ENCODE measurements around the gene FDX2. TPM values are rescaled to one million over a fixed set of nuclear protein-coding genes. Genes with fewer than 3 reads are reported as not detected.

The FDX2 gene
- total and polyA plus RNA-seq, 2 of the 8 experiments (the other 6 are each of a cell fraction or from before 2014, with no cell fraction given), result 27.0 to 64.4 TPM

GRCh38 chr19:10352764-10353671 is 37.2 kb upstream of the FDX2 start:
- peak; percentile 74 for FAIRE-seq
- 5% methylated on average over 48 of the region's 63 CpGs; no CpG with 5 or more reads in 1 of the 2 experiments for WGBS, 2 experiments (ENCODE audit: extremely low coverage in 1 of 2, insufficient coverage in 1 of 2, insufficient read length in 1 of 2, insufficient replicate concordance in 2 of 2, low coverage in 1 of 2, low lambda C conversion rate in 2 of 2, missing lambda C conversion rate in 1 of 2)
- H4K20me1 ChIP-seq (replicated peaks in 1 of 2; ENCODE audit: control insufficient read depth in 1 of 2, insufficient read depth in 2 of 2, low read length in 2 of 2), result no peaks in the 10 kb centered on the region
- TF ChIP-seq TAF7 (optimal IDR thresholded peaks at IDR 0.05; ENCODE audit: borderline replicate concordance, low read depth, low read length) (no peak), TBP (IDR thresholded peaks at IDR 0.05; ENCODE audit: low read depth, low read length) (0 out of 2 replicates have a peak, but pooled peaks have one; percentile 12), ZNF274 (IDR thresholded peaks at IDR 0.05; ENCODE audit: borderline replicate concordance, extremely low read depth, low read length) (no peak), RAD21 (IDR thresholded peaks at IDR 0.05 in 1 of 2, conservative IDR thresholded peaks at IDR 0.05 in 1 of 2; ENCODE audit: low read depth in 2 of 2, low read length in 2 of 2) (no peak), KDM4A (IDR thresholded peaks at IDR 0.05; ENCODE audit: low read depth, low read length, severe bottlenecking) (no peak), HDAC6 (IDR thresholded peaks at IDR 0.05; ENCODE audit: low read depth, low read length) (no peak), CBX5 (IDR thresholded peaks at IDR 0.05; ENCODE audit: low read depth, low read length) (no peak), TEAD4 (IDR thresholded peaks at IDR 0.05; ENCODE audit: low read depth, low read length) (no peak), EGR1 (IDR thresholded peaks at IDR 0.05; ENCODE audit: borderline replicate concordance, low read depth, low read length) (peak; percentile 52; the same call in 1 of the 2 replicates), CTBP2 (IDR thresholded peaks at IDR 0.05; ENCODE audit: borderline replicate concordance, insufficient read depth, insufficient read length, low read length) (no peak)

More at GRCh38 chr19:10352764-10353671, 37.2 kb upstream of the FDX2 start:
- H3K79me1 ChIP-seq (ENCODE audit: low read depth, low read length), result no peaks in the 10 kb centered on the region
- ChIA-PET POLR2A (ENCODE audit: partially characterized antibody) (interaction anchor here (0.6 to 2.9 kb wide), 11 partner anchors 8 to 261 kb away, joined by 3 to 15 read pairs (median 5); partner anchors contain the start of genes ICAM1, ICAM5, MRPL4 and RAVER1), CTCF (ENCODE audit: partially characterized antibody) (interaction anchor here (0.6 to 3.2 kb wide), 9 partner anchors 16 to 225 kb away, joined by 3 to 11 read pairs (median 4); partner anchors contain the start of genes ICAM5 and RAVER1)
- H2AFZ ChIP-seq (ENCODE audit: low read length), result 0 out of 2 replicates have a peak overlapping the region, but pooled peaks have one; percentile 1
- peak overlapping the region; percentile 45; the same call in 1 of the 2 replicates for H2BK12ac ChIP-seq (ENCODE audit: low read depth, low read length)
- H2BK120ac ChIP-seq (replicated peaks; ENCODE audit: low read depth, low read length), result no peak overlapping the region
- H3K4me3 ChIP-seq (ENCODE audit: extremely low read depth in 1 of 4, insufficient read depth in 2 of 4, low read depth in 3 of 4, low read length in 4 of 4), result peak overlapping the region; percentile 61 to 69 (median 64)
- H2BK15ac ChIP-seq (ENCODE audit: low read length), result peak overlapping the region; percentile 93; the same call in 1 of the 2 replicates
- H3K56ac ChIP-seq (replicated peaks; ENCODE audit: insufficient read length, low read depth, low read length), result peak overlapping the region; percentile 88
- peak; percentile 90 to 96 for DNase-seq (ENCODE audit: low read depth in 1 of 2, low spot score in 2 of 2)
- peak overlapping the region; percentile 15 to 72 (median 53) for H3K9ac ChIP-seq (replicated peaks in 1 of 4; ENCODE audit: extremely low read depth in 1 of 4, low read depth in 3 of 4, low read length in 3 of 4)
- H4K8ac ChIP-seq (ENCODE audit: extremely low read depth, insufficient read depth, low read length), result peak overlapping the region; percentile 90; the same call in 1 of the 2 replicates
- H3K23ac ChIP-seq (ENCODE audit: insufficient read length), result no peak overlapping the region
- H3K79me2 ChIP-seq (ENCODE audit: control insufficient read depth in 1 of 2, insufficient read depth in 2 of 2, low read length in 2 of 2), result no peaks in the 10 kb centered on the region
- H2BK20ac ChIP-seq (ENCODE audit: low read length), result no peak overlapping the region
- peak overlapping the region; percentile 94 for H3K18ac ChIP-seq (ENCODE audit: extremely low read depth, low read length)
- no peaks in the 10 kb centered on the region for H3K9me3 ChIP-seq (ENCODE audit: insufficient read depth in 2 of 2, low read depth in 1 of 2, low read length in 1 of 2)
- H4K91ac ChIP-seq (replicated peaks; ENCODE audit: insufficient read length, low read length), result peak overlapping the region; percentile 90
- H3K27ac ChIP-seq (ENCODE audit: low read depth, low read length), result peak overlapping the region; percentile 68
- H3K36me3 ChIP-seq (ENCODE audit: control insufficient read depth in 2 of 4, insufficient read depth in 4 of 4, low read length in 3 of 4), result peaks cover 0 to 5% (median 2%) of the 10 kb centered on the region in 4 experiments; a peak in 2 of 8 replicates
- H2AK5ac ChIP-seq (ENCODE audit: low read depth, low read length), result no peak overlapping the region
- peak overlapping the region; percentile 62 for H3K14ac ChIP-seq (ENCODE audit: insufficient read length)
- H4K5ac ChIP-seq (ENCODE audit: insufficient read length, low read depth, low read length), result peak overlapping the region; percentile 88
- H3K4ac ChIP-seq (replicated peaks; ENCODE audit: insufficient read length, low read depth, low read length), result peak overlapping the region; percentile 97
- peak overlapping the region; percentile 95 for H2BK5ac ChIP-seq (ENCODE audit: low read depth, low read length)
- peaks cover 18% of the 10 kb centered on the region for H3K23me2 ChIP-seq (ENCODE audit: low read depth, low read length)
- no peaks in the 10 kb centered on the region for H3K27me3 ChIP-seq (replicated peaks in 1 of 4; ENCODE audit: control insufficient read depth in 3 of 4, extremely low read depth in 1 of 4, insufficient read depth in 3 of 4, low read length in 3 of 4)
- H3K4me2 ChIP-seq (ENCODE audit: insufficient read depth in 1 of 2, low read depth in 2 of 2, low read length in 2 of 2), result peak overlapping the region; percentile 72 to 99
- peaks cover 0 to 11% (median 8%) of the 10 kb centered on the region in 4 experiments; a peak in 5 of 7 replicates for H3K4me1 ChIP-seq (replicated peaks in 1 of 4; ENCODE audit: control insufficient read depth in 3 of 4, insufficient read depth in 4 of 4, low read length in 3 of 4)
